ENCODE results near the gene ARMC5. TPM values are rescaled to one million over a fixed set of nuclear protein-coding genes. Genes with fewer than 3 reads are reported as not detected.

The ARMC5 gene
- total and polyA plus RNA-seq, 9 of the 15 experiments (the other 6 are each of a cell fraction or from before 2014, with no cell fraction given) = 0.11 to 13.5 (median 2.1) TPM

DNA sequence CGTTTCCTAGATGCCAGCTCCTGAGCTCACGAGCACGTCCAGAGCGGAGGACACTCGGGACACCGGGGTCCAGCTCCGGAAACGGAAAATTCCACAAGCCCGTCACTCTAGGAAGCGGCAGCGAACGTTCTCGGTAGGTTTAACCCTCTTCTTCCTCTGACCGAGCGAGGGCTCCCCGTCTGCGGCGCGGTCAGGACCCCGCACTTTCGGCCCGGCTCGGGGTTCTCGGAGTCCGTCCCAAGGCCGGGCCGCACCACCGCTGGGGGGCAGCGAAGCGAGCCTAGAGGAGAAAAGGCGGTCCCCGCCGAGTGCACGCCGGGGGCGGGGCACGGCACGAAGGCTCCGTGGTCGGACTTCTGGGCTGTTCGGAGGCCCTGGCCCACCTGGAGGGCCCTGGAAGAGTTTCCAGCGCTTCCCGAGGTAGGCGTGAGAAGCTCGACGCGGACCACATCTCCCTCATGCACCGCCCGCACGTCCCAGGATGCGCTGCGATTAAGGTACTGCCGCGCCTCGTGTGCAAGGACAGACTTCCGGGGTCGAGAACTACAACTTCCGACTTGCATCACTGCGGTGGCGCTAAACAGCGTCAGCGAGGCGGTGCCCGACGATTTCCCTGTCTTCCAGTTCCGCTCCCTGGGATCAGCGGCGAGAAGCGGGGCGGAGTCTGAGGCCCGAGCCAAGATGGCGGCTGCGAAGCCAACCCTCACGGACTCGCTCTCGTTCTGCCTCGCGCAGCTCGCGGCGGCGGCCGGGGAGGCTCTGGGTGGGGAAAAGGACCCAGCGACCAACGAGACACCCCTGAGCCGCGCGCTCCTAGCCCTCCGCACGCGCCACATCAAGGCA lies at the start of gene ARMC5 (continued):
- TF ChIP-seq, protein P1, sequence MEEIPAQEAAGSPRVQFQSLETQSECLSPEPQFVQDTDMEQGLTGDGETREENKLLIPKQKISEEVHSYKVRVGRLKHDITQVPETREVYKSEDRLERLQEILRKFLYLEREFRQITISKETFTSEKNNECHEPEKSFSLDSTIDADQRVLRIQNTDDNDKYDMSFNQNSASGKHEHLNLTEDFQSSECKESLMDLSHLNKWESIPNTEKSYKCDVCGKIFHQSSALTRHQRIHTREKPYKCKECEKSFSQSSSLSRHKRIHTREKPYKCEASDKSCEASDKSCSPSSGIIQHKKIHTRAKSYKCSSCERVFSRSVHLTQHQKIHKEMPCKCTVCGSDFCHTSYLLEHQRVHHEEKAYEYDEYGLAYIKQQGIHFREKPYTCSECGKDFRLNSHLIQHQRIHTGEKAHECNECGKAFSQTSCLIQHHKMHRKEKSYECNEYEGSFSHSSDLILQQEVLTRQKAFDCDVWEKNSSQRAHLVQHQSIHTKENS (CRISPR knock-in tag; IDR thresholded peaks at IDR 0.05) = no peak
- TF ChIP-seq SMAD1 (IDR thresholded peaks at IDR 0.05; ENCODE audit: low read depth, low read length, partially characterized antibody) (no peak), ZNF23 (CRISPR knock-in tag; IDR thresholded peaks at IDR 0.05) (no peak), CEBPG (CRISPR knock-in tag; IDR thresholded peaks at IDR 0.05) (peak; percentile 90), CEBPG (tag; conservative IDR thresholded peaks at IDR 0.05 in 1 of 2, IDR thresholded peaks at IDR 0.05 in 1 of 2) (peak in 1 of 2 experiments; percentile 54; a peak in 2 of 4 replicates), EZH2 (IDR thresholded peaks at IDR 0.05; ENCODE audit: borderline replicate concordance, low read depth, low read length) (no peak), FOXK1 (CRISPR knock-in tag; IDR thresholded peaks at IDR 0.05; ENCODE audit: borderline replicate concordance) (0 out of 2 replicates have a peak, but pooled peaks have one; percentile 62), PRMT5 (CRISPR knock-in tag; IDR thresholded peaks at IDR 0.05) (no peak), POLR2H (tag; IDR thresholded peaks at IDR 0.05; ENCODE audit: low read depth) (peak; percentile 90), PTRF (tag; IDR thresholded peaks at IDR 0.05) (no peak), PCBP2 (IDR thresholded peaks at IDR 0.05; ENCODE audit: low read depth, low read length, poor library complexity, severe bottlenecking) (no peak), ZNF217 (CRISPR knock-in tag; IDR thresholded peaks at IDR 0.05) (no peak), ZNF146 (CRISPR knock-in tag; IDR thresholded peaks at IDR 0.05; ENCODE audit: unreplicated experiment) (no peak), MAFK (IDR thresholded peaks at IDR 0.05; ENCODE audit: low read length) (no peak)
- TF ChIP-seq, protein P2, sequence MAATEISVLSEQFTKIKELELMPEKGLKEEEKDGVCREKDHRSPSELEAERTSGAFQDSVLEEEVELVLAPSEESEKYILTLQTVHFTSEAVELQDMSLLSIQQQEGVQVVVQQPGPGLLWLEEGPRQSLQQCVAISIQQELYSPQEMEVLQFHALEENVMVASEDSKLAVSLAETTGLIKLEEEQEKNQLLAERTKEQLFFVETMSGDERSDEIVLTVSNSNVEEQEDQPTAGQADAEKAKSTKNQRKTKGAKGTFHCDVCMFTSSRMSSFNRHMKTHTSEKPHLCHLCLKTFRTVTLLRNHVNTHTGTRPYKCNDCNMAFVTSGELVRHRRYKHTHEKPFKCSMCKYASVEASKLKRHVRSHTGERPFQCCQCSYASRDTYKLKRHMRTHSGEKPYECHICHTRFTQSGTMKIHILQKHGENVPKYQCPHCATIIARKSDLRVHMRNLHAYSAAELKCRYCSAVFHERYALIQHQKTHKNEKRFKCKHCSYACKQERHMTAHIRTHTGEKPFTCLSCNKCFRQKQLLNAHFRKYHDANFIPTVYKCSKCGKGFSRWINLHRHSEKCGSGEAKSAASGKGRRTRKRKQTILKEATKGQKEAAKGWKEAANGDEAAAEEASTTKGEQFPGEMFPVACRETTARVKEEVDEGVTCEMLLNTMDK (IDR thresholded peaks at IDR 0.05; ENCODE audit: borderline replicate concordance, insufficient read depth, low read depth, low read length, poor library complexity, severe bottlenecking) = peak; percentile 92
- TF ChIP-seq, protein P3, sequence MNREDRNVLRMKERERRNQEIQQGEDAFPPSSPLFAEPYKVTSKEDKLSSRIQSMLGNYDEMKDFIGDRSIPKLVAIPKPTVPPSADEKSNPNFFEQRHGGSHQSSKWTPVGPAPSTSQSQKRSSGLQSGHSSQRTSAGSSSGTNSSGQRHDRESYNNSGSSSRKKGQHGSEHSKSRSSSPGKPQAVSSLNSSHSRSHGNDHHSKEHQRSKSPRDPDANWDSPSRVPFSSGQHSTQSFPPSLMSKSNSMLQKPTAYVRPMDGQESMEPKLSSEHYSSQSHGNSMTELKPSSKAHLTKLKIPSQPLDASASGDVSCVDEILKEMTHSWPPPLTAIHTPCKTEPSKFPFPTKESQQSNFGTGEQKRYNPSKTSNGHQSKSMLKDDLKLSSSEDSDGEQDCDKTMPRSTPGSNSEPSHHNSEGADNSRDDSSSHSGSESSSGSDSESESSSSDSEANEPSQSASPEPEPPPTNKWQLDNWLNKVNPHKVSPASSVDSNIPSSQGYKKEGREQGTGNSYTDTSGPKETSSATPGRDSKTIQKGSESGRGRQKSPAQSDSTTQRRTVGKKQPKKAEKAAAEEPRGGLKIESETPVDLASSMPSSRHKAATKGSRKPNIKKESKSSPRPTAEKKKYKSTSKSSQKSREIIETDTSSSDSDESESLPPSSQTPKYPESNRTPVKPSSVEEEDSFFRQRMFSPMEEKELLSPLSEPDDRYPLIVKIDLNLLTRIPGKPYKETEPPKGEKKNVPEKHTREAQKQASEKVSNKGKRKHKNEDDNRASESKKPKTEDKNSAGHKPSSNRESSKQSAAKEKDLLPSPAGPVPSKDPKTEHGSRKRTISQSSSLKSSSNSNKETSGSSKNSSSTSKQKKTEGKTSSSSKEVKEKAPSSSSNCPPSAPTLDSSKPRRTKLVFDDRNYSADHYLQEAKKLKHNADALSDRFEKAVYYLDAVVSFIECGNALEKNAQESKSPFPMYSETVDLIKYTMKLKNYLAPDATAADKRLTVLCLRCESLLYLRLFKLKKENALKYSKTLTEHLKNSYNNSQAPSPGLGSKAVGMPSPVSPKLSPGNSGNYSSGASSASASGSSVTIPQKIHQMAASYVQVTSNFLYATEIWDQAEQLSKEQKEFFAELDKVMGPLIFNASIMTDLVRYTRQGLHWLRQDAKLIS (CRISPR knock-in tag; IDR thresholded peaks at IDR 0.05) = peak; percentile 73; the same call in 1 of the 2 replicates
- TF ChIP-seq, protein P4, sequence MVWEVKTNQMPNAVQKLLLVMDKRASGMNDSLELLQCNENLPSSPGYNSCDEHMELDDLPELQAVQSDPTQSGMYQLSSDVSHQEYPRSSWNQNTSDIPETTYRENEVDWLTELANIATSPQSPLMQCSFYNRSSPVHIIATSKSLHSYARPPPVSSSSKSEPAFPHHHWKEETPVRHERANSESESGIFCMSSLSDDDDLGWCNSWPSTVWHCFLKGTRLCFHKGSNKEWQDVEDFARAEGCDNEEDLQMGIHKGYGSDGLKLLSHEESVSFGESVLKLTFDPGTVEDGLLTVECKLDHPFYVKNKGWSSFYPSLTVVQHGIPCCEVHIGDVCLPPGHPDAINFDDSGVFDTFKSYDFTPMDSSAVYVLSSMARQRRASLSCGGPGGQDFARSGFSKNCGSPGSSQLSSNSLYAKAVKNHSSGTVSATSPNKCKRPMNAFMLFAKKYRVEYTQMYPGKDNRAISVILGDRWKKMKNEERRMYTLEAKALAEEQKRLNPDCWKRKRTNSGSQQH (CRISPR knock-in tag; IDR thresholded peaks at IDR 0.05) = peak; percentile 86; the same call in 1 of the 2 replicates
